DOHH2 (cell line): ENCODE results near the gene STK4.
"Not testable (repeated sequence)": the region's sequence is repeated elsewhere in the genome, so short reads cannot be mapped to it uniquely, and the experiment has no call there.

Experiments
- CTCF ChIP-seq: fragments of 200-600 bp; sonication (generic); IDR thresholded peaks from one replicate; pipeline ENCODE4 v1.5.1; 2014; ENCODE audit warnings: antibody characterized with exemption, mild to moderate bottlenecking, low read depth, low read length; ENCODE audit not compliant: poor library complexity, severe bottlenecking
- EZH2phosphoT487 ChIP-seq: fragments of 200-600 bp; sonication (generic); IDR thresholded peaks from 2 replicates; pipeline ENCODE4 v1.6.1; 2017; ENCODE audit warnings: borderline replicate concordance, mild to moderate bottlenecking, antibody characterized with exemption, low read length, moderate library complexity, mixed read lengths

GRCh38 chr20:45014131-45014530, 47.8 kb downstream of the STK4 start:
- not testable (repeated sequence) for TF ChIP-seq CTCF, EZH2phosphoT487
